ENCODE data around the gene TMEM270.

Gene TMEM270

DNA sequence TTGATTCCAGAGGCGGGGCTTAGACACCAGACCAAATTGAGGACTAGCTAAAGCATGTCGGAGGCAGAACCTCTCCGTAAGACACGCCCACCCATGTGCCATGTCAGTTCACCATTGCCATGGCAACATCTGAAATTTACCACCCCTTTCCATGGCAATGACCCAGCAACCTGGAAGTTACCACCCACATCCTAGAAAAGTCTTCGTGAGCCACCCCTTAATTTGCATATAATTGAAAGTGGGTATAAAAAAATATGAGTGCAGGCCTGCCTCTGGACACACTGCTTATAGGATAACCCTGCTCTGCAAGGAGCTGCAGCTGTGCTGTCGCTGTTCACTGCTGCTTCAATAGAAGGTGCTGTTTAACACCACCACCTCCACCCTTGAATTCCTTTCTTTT is 28.0 kb downstream of the TMEM270 start:
- DNase-seq (ENCODE audit: low spot score), result no peak

DNA sequence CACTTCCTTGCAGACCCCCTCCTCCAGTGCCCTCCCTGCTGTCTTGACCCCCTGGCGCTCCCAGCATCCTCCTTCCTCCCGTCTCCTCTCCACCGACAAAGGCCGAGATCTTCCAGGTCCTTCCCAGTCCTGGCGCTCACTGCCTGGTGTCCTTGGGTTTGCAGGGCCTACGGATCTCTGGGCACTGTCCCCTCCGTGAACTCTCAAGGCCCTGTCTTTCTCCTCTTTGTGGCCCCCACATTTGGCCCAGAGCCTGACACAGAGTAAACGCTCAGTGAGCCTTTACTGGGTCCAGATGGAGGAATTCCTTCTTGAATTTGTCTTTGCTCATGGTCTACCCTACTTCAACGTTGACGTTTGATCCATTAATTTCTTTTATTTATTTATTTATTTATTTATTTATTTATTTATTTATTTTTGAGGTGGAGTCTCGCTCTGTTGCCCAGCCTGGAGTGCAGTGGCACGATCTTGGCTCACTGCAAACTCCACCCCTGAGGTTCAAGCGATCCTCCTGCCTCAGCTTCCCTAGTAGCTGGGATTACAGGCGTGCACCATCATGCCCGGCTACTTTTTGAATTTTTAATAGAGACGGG is 29.7 kb downstream of the TMEM270 start:
- DNase-seq (ENCODE audit: low spot score), result no peak

DNA sequence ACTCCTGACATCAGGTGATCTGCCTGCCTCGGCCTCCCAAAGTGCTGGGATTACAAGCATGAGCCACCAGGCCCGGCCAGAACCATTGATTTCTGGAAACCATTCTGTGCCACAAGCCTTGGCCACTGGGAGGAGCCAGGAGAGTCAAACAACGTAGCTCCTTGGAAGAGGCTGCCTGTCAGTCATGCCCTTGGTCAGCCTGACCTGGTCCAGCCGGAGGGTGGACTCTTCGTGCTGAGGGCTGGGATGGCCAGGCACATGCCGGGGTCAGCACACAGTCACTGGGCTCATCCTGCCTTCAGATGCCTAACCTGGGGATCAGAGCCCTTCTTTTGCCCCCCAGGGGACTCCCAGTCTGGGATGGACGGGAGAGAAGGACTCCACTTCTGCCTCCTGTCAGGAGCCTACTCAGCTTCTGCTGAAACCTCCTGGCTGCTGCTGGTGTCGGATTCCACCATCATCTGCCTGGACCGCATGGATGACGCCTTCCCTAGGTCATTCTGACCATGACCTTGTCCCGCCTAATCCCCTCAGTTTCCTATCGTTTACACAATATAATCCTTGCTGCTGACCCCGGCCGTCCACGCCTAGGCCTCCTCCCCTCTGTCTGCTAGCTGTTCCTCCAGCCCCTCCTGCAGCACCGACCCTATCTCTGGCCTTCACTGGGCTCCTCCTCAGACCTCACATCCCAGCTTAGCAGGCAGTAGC is 30.4 kb downstream of the TMEM270 start:
- DNase-seq (ENCODE audit: low spot score), result no peak

DNA sequence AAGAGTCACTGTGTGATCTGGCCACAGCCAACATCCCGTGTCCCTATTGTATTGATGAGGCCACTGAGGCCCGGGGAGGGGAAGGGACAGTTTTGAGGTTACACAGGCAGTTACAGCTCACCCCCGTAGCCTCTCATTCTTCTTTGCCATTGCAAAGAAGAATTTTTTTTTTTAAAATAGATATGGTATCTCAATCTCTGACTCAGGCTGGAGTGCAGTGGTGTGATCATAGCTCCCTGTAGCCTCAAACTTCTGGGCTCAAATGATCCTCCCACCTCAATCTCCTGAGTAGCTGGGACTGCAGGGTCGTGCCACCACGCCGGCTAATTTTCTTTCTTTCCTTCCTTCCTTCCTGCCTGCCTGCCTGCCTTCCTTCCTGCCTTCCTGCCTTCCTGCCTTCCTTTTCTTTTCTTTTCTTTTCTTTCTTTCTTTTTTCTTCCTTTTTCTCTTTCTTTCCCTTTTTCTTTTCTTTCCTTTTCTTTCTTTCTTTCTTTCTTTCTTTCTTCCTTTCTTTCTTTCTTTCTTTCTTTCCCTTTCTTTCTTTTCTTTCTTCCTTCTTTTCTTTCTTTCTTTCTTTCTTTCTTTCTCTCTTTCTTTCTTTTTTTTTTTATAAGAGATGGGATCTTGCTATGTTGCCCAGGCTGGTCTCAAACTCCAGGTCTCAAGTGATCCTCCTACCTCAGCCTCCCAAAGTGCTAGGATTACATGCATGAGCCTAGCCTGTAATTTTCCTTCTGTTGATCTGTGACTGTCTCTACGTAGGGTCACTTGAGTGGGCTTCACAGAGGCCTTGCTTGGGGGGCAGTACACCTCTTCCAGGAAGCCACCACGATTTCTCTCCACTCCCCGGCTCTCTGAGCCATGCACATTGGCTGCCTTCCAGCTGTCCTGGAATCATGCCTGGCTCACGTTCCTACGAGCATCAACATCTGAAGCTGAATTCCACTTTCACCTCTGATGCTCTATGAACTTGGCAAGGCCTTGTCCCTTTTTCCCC is 31.3 kb downstream of the TMEM270 start:
- peak; percentile 65 for DNase-seq (ENCODE audit: low spot score)

DNA sequence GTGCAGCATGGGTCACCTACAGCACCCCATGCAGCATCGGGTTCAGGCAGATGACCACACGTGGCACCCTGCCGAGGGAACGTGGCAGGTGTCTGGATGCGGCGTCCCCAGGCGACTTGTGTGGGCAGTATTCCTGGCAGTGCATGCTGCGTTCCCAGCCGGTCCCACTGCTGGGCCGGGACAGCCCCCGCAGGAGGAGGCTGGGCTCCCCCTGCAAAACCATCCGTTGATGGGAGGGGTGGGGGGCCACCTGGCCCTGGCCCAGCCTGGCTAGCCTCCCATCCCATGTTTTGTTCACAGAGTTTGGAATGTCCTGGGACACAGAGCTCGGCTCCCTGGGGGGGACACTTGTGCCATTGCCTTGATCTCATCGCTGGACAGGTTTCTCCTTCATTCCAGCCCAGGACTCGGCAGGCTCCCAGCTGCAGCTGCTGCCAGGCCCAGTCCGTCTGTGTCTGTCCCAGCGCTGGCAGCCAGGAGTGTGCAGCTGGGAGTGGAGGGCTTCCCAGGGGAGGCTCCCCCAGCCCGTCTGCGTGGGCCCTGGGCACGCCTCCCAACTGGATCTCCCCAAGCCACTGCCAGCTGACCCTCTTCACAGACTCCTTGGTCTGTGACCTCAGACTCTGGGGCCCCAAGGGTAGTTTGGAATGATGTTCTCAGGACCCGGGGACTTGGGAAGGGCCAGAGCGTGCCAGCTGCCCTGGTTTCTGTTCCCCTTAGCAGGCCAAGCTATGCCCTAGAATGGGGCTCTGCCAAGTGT is 32.6 kb downstream of the TMEM270 start:
- DNase-seq (ENCODE audit: low spot score), result no peak

DNA sequence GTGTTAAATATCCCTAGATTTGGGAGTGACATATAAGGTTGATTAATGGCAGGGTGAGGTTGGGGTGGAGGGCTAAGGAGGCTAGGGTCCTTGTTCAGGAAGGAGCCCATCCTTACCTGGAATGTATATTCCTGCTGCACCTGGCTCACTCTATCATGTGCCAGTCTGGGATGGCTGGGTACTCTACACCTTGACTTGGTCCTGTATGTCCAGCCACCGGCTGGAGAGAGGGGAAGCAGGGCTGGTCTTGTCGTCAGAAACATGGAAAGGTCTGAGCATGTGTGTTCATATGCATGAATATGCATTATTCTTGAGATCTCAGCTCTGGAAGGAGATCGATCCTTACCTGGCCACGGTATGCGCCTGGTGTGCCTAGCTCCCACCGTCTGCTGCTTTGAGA is 33.2 kb downstream of the TMEM270 start:
- no peak for DNase-seq (ENCODE audit: low spot score)

DNA sequence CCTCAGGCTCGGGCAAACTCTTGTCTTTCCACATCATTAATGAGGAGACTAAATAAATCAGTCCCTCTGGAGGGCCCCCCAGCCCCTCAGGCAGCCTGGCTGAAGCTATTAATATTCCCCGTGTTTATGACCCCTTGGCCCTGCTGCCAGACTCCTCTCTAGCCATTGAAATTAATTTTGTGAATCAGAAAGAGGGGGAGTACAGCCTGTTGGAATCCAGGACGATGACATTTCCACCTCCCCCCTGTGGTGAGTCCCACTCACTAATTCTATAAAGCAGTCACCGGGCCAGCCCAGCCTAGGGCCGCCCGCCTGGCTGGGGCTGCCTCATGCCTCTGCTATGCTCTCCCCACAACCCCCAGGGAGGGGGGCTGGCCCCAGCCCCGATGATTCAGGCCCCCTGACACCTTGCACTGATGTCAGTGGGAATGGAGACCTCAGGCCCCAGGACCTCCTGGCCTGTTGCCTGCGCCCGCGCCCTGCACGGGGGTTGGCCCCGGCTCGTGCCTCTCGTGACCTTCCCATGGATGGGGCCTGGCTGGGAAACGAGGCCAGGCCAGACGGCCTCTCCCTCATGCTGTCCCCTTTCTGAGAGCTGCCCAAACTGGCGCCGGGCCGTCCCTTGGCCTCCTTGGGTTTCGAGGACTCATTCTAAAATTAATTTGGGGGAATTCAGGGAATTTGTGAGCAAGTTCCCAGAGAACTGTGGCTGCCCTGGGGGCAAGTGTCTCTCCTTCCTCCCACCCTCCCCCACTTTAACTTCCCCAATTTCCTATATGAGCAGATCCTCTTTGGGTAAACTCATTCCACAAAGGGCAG is 34.0 kb downstream of the TMEM270 start:
- peak; percentile 94 for DNase-seq (ENCODE audit: low spot score)

DNA sequence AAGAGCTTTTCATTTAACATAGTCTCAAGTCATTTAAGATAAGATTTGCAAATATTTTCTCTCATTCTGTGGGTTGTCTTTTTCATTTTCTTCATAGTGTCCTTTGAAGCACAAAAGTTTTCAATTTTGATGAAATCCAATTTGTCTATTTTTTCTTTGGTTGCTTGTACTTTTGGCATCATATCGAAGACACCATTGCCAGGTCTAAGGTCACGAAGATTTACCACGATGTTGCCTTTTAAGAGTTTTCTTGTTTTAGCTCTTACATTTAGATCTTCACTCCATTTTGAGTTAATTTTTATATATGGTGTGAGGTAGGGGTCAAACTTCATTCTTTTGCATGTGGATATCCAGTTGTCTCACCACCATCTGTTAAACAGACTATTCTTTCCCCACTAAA is 34.7 kb downstream of the TMEM270 start:
- DNase-seq (ENCODE audit: low spot score), result no peak

DNA sequence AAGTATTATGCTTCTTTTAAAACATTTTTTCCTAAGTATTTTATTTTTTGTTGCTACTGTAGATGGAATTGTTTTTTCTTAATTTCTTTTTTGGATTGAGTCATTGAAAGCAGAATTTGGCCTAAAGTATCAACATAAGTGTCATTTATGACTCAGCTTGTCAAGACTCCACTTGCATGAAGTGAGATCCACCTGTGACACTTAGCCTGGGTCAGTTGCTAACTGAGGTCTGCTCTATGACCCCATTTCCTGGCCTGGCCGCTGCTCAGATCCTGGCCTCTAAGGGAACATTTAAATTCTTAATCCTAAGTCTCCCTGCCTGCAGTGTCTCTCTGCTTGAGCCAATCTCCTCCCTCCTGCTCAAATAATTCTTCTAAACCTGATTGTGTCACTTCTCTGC is 35.5 kb downstream of the TMEM270 start:
- no peak for DNase-seq (ENCODE audit: low spot score)

DNA sequence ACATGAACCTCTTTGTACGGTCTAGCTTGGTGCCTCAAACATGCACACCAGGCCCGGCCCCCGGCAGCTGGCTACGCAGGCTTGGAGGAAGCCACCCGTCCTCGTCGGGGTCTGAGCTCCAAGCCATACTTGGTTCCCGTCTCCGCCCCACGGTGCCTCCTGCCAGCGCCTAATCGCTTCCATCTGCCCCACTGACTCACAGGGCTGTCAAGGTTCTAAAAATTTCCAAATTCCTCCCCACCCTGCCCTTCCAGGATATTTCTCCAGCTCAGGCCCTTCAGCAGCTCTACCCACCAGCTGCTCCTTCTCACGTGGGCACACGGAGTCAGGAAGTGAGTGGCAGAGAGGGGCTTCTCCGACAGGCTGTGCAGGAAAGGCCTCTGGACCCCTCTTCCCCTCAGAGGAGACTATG is 38.8 kb downstream of the TMEM270 start:
- DNase-seq (ENCODE audit: low spot score), result peak; percentile 91

DNA sequence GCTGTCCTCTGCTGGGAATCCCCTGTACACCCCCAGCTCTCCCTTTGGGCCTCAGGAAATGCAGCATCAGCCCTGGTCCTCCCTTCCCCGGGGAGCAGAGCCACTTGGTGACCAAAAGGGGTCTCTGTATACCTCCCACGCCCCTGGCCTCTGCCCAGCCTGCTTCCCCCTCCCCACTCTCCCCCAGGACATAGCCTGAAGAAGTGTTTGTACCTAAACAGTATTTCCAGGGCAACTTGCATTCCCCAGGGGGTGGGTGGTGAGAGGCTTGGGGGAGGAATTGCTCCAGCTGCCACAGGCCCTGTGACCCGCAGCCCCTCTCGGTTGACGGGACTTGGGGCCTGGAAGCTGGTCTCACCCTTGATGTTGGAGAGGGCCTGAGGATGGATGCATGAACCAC is 39.3 kb downstream of the TMEM270 start:
- DNase-seq (ENCODE audit: low spot score), result no peak

DNA sequence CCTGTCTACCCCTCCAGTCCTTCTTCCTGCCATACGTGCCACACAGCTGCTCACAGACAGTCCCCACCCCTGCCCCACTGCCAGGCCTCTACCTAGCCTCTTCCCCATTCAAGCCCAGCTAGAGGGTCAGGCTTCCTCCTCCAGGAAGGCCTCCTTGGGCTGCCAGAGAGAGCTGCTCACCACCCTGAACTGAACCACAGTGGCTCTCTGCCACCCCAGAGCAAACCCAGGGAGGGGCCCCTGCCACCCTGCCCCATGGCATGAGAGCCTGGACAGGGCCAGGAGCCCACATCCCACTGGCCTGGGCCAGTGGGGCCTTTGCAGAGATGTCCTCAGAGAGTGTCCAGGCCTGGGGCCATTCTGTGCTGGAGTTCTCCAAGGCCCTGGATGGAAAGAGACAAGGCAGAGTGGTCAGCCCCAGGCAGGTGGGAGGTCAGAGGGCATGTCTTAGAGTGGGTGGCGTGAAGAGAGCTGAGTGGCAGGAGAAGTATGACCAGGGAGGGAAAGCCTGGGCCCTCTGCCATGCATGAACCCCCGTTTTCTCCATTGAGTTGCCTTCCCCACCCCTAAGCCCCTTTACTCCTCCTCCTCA is 40.4 kb downstream of the TMEM270 start:
- DNase-seq (ENCODE audit: low spot score), result no peak

DNA sequence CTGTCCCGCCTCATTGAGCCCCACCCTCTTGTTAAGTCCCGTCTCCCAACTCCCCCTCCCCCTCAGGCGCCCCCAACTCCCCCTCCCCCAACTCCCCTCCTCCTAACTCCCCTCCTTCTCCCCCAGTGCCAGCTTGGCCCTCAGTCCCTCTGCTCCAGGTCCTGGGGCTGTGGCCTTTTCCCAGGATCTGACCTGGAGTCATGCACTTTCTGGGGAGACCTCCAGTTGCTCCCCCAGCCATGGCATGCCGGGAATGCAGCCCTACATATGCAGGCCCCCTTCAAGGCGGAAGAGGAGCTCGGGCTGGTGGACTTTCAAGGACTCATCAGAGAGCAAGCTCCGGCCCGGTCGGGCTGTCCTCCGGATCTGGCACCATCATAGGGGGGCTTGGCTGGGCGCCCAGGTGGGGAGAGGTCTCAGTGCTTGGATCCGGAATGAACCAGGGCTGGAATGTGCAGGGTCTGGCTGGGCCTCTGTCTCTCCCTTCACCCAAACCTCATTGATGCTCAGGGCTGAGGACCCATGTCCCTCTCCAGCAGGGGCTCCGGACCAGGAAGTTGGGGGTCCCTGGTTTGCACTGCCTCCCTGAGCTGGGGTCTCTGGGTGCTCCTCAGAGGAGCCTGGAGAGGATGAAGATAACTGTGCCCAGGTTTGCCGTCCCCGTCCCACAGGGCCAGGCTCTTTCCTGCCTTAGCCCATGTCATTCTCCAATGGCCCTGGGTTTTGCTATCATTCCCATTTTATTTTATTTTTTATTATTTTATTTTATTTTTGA is 41.1 kb downstream of the TMEM270 start:
- no peak for DNase-seq (ENCODE audit: low spot score)

DNA sequence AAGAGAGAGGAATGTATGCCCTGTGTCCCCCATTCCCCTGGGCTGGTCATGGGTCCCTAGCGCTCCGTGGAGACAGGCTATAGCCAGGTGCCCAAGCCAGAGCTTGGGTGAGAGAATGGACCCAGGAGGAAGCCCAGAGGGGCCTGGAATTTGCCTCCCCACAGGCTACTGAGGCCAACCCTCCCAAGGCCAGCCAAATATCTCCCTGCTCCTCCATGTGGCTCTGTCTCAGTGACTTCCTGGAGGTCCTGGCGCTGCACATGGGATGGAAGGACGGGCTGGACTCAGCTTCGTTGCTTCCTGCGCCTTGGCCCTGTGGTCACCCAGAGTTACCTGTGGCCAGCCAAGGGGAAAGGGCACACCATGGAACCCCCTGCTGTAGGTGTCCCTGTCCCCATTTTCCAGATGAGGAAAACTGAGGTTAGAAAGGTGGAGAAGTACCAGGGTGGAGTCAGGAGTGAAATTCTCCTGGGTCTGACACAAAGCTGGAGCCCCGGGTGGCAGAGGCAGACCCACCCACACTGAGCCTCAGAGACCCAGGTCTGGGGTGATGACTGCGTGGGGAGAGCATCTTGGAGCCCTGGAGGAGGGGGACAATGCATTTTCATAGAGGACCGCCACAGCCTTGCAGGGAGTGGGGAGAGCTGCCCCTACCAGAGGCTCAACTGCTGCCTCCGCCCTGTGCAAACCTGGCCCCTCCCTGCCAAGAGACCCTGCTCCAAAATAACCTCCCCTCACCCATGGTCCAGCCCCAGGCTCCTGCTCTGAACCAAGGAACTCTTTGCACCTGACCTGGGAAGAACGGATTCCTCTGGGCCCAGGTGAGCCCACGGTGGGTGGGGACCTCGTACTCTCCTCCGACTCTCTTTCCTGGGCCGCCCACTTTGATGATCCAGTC is 42.6 kb downstream of the TMEM270 start:
- DNase-seq (ENCODE audit: low spot score), result no peak

DNA sequence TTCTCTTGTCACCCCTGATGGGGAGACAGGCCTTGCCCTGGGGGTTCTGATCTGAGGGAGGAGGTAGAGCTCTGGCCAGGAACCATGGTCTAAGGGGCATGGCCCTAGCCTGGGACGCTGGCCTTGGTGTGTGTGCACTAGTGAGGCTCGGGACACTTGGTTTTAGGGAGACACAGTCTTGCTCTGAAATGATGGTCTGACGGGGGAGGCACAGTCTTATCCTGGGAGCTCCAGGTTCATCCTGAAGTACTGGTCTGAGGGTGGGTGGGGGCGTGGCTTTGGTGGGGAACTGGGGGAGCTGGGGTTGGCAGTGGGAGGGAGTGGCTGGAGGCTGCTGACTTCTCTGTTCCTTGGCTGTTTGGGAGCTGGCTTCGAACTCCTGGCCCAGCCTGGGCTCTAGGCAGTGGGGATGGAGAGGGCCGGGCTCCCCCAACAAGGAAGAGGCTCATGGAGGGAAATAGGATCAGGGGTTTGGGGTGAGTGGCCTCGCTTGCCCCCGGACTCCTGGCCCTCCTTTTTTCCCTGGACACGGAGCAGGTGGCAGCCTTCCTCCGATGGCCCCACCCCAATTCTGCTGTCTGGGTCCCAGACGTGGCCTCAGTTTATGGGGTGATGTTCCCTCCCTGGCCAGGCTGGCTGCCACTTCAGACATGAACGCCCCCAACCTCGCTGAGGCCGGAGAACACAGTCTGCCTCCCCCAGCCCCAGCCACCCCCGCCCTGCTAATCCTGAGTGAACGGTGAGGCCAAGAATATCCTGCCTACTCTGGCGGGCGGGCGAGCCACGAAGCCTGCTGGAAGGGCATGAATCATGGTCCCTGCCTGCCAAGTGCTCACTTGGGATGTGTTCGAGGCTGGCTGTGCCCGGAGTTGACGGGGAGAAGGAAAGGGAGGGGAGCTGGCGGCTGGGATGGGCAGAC is 43.5 kb downstream of the TMEM270 start:
- no peak for DNase-seq (ENCODE audit: low spot score)

DNA sequence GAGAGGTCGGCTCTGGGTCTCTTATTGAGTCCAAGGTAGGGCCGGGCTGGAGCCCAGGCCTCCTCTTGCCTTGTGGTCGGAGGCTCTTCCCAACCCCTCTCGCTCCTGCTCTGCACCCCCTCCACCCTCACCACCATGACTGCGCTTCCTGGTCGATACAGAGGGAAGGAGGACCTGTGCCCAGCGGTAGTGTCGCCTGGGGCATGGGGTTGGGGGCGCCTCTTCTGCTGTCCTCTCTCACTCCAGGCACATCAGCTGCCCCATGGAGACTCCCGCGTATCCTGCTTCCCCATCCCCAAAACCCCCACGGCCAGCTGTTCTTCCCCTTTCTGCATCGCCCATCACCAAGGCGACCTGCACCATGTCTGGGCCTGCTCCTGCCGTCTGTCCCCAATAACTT is 44.4 kb downstream of the TMEM270 start:
- no peak for DNase-seq (ENCODE audit: low spot score)

DNA sequence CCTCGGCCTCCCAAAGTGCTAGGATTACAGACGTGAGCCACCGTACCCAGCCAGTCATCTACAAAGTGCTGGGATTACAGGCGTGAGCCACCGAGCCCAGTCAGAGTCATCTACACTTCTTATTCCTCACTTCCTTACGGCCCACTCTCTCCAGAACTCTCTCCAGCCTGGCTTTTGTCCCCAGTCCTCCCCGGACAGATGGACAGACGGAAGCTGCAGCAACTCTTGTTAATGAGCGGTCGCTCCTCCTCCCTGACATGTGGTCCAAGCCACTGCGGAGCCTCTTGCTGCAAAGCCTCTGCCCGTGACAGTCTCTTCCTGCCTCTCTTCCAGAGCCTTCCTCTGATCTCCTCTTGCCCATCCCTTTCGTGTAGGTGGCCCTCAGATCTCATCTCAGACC is 45.9 kb downstream of the TMEM270 start:
- no peak for DNase-seq (ENCODE audit: low spot score)

DNA sequence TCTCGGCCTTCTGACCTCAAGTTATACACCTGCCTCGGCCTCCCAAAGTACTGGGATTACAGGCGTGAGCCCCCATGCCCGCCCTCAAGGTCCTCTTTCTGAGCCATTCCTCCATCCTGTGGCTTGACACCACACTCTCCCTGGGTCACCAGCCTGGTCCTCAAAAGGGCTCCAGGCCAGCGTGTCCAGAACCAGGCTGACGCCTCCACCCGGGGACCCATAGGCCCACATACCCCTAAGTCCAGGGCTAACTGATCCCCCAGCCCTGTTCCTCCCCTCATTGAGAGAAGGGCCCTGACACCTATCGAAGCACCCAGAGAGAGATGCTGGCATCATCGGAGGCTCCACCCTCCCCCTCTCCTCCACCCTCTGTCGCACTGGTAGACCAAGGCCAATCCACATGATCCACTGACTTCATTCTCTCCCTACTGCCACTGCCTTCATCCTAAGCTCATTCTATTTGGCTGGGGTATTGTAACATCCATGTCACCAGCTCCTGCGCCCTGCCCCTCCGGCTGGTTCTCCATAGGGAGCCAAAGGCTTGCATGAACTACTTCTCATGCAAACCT is 46.7 kb downstream of the TMEM270 start:
- DNase-seq (ENCODE audit: low spot score), result no peak

All from AG08396 (cell line).